PC-9 (cell line): ENCODE results near the gene TP53I13. TPM values are rescaled to one million over a fixed set of nuclear protein-coding genes. Genes with fewer than 3 reads are reported as not detected.

Experiments
- BruUV-seq: library from RNA; stranded (reverse); fragments of 400-500 nt; replicated peaks from 2 replicates; lab custom pipeline; 2021; lab: Mats Ljungman, UMichigan
- CTCF ChIA-PET: fragments of 300-600 bp; sonication (Branson Sonifier 250); formaldehyde crosslinking; loops from one replicate; lab custom pipeline; 2022; ENCODE audit warnings: antibody characterized with exemption; lab: Charles Lee
- POLR2A ChIA-PET: fragments of 300-600 bp; sonication (Branson Sonifier 250); formaldehyde crosslinking; loops from one replicate; lab custom pipeline; 2022; ENCODE audit warnings: antibody characterized with exemption; ENCODE audit not compliant: unreplicated experiment; lab: Charles Lee
- DNase-seq, 2 experiments: peaks; one replicate each; pipeline versions ENCODE4 v3.0.0 to v3.0.0-alpha.2; 2015 to 2022; ENCODE audit warnings: mixed read lengths in 1 of 2
- H2AFZ ChIP-seq: fragments of 200-600 bp; sonication (generic); 2 replicates; pipeline ENCODE4 v1.8.1; 2017; ENCODE audit warnings: antibody characterized with exemption
- H3F3A ChIP-seq: fragments of 200-600 bp; sonication (generic); 2 replicates; pipeline ENCODE4 v1.8.1; 2017; ENCODE audit warnings: antibody characterized with exemption, mild to moderate bottlenecking, low read depth; ENCODE audit not compliant: insufficient read depth
- H3K27ac ChIP-seq: fragments of 200-600 bp; sonication (generic); 2 replicates; pipeline ENCODE4 v1.6.1; 2016; ENCODE audit warnings: mixed run types
- H3K27me3 ChIP-seq: fragments of 200-600 bp; sonication (generic); 2 replicates; pipeline ENCODE4 v1.6.1; 2016; ENCODE audit warnings: low read depth, mixed run types; ENCODE audit not compliant: insufficient read depth
- H3K36me3 ChIP-seq: fragments of 200-600 bp; sonication (generic); 2 replicates; pipeline ENCODE4 v1.6.1; 2016; ENCODE audit warnings: low read depth, mixed run types
- H3K4me1 ChIP-seq: fragments of 200-600 bp; sonication (generic); replicated peaks from 2 replicates; pipeline ENCODE4 v1.6.1; 2016; ENCODE audit warnings: mixed run types; ENCODE audit not compliant: insufficient read depth
- H3K4me2 ChIP-seq: fragments of 200-600 bp; sonication (generic); 2 replicates; pipeline ENCODE4 v1.6.1; 2017; ENCODE audit warnings: mixed run types
- H3K4me3 ChIP-seq: fragments of 200-600 bp; sonication (generic); 2 replicates; pipeline ENCODE4 v1.6.1; 2016; ENCODE audit warnings: mixed run types
- H3K79me2 ChIP-seq: fragments of 200-600 bp; sonication (generic); 2 replicates; pipeline ENCODE4 v1.6.1; 2017; ENCODE audit warnings: low read depth, mixed run types
- H3K9me2 ChIP-seq: fragments of 200-600 bp; sonication (generic); 2 replicates; pipeline ENCODE4 v1.8.1; 2017; ENCODE audit warnings: mild to moderate bottlenecking; ENCODE audit not compliant: insufficient read depth
- H3K9me3 ChIP-seq: fragments of 200-600 bp; sonication (generic); 2 replicates; pipeline ENCODE4 v1.8.1; 2016; ENCODE audit warnings: low read depth; ENCODE audit not compliant: insufficient read depth
- H4K20me1 ChIP-seq: fragments of 200-600 bp; sonication (generic); 2 replicates; pipeline ENCODE4 v1.8.1; 2017; ENCODE audit not compliant: insufficient read depth
- EZH2 ChIP-seq: fragments of 200-600 bp; sonication (generic); IDR thresholded peaks from 2 replicates; pipeline ENCODE4 v1.8.0; 2017; ENCODE audit warnings: antibody characterized with exemption, low read depth
- intact Hi-C: fragments of 100-400 bp; cut with micrococcal nuclease; formaldehyde crosslinking; loops from one replicate; pipeline ENCODE4 v1.10.0; 2022; ENCODE audit not compliant: unreplicated experiment
- total RNA-seq: library from RNA; stranded (reverse); gene quantifications from 2 replicates; pipeline ENCODE4 v1.2.3, GENCODE V29; 2021
- TF ChIP-seq, protein P1 (sequence below): fragments of 200-600 bp; sonication (generic); conservative IDR thresholded peaks from 2 replicates; pipeline ENCODE4 v1.6.1; 2017; ENCODE audit warnings: mixed run types, antibody characterized with exemption, mild to moderate bottlenecking, moderate library complexity

TP53I13 gene
- total RNA-seq, 1 experiment from 2014 or later: 46.9 TPM

DNA sequence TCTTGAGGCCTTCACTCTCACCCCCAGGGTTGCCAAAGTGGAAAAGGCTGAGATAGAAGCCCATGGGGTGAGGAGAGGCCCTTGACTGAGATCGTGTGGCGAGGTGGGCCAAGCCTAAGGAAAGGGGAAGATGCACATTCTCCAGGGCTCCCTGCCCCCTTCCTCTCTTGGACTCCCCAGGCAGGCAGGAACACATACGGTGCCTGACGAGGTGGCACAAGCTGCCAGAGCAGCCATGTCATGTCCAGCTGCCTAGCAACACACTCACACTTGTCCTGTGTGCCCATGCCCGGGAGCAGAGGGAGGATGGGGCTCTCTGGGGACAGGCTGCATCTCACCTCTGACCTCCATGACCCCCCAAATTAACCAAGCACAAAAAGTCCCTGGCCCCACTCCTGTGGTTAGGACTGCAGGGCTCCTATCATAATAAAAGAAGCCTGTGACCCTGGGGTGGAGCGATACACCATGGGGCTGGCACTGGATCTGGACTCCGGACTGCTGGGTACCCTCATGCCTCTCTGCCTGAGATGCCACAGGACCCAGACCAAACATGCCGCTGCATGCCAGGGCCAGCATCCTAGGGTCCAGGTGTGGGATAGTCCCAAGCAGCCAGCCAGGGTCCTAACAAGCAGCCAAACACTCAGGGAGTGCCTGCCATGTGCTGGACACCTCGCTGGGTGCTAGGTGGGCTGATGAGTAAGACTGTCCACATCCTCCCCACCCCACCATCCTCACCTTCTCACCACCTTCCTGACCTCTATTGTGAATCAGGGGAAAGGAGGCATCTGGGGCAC, 18.4 kb downstream of the TP53I13 start:
- ChIA-PET CTCF (no interaction called here), POLR2A (no interaction called here)
- Histone ChIP-seq H3K4me3 (no peak overlapping the region), H3K79me2 (peaks cover 48% of the 10 kb centered on the region), H3K27ac (no peak overlapping the region), H4K20me1 (peaks cover 14% of the 10 kb centered on the region), H2AFZ (no peak overlapping the region), H3K9me3 (no peaks in the 10 kb centered on the region), H3F3A (peaks cover 20% of the 10 kb centered on the region; the same call in 1 of the 2 replicates), H3K27me3 (no peaks in the 10 kb centered on the region), H3K9me2 (no peaks in the 10 kb centered on the region), H3K4me2 (peak overlapping the region; percentile 86), H3K36me3 (no peaks in the 10 kb centered on the region), H3K4me1 (peaks cover 24% of the 10 kb centered on the region)
- TF ChIP-seq EZH2: no peak
- TF ChIP-seq, protein P1, sequence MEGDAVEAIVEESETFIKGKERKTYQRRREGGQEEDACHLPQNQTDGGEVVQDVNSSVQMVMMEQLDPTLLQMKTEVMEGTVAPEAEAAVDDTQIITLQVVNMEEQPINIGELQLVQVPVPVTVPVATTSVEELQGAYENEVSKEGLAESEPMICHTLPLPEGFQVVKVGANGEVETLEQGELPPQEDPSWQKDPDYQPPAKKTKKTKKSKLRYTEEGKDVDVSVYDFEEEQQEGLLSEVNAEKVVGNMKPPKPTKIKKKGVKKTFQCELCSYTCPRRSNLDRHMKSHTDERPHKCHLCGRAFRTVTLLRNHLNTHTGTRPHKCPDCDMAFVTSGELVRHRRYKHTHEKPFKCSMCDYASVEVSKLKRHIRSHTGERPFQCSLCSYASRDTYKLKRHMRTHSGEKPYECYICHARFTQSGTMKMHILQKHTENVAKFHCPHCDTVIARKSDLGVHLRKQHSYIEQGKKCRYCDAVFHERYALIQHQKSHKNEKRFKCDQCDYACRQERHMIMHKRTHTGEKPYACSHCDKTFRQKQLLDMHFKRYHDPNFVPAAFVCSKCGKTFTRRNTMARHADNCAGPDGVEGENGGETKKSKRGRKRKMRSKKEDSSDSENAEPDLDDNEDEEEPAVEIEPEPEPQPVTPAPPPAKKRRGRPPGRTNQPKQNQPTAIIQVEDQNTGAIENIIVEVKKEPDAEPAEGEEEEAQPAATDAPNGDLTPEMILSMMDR: no peak
- BruUV-seq: no TSS peak
- intact Hi-C loops: no loop called here
- peak in 1 of 2 experiments; percentile 28 for DNase-seq

GRCh38 chr17:29587591-29587990, 19.1 kb downstream of the TP53I13 start:
- no peak overlapping the region for H3K27ac ChIP-seq
- H3K9me3 ChIP-seq: no peaks in the 10 kb centered on the region

DNA sequence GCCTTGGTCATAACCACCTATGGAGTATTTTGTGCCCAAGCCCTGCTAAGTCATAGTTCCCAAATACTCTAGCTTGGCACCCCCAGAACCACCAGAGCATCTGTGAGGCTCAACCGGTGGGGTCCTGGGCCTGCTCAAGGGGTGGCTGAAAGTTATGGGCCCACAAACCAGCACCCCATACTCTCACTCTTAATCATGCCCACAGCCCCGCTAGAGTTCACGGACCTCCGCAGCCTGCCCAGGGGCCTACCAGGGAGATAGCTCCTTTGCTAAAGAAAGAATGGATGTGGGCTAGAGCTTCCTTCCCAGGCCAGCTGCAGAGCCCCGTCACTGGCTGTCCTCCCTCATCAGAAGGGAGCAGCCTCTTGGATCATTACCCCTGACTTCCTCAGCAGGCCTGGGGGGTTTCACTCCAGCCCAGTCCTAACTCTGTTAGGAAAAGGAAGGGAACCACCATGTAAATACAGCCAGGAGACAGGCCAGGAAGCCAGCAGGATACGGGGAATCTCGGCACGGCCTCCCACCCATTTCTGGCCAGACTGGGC, 19.6 kb downstream of the TP53I13 start:
- Histone ChIP-seq H3K36me3 (no peaks in the 10 kb centered on the region), H3K4me3 (peak overlapping the region; percentile 93), H3F3A (peaks cover 30% of the 10 kb centered on the region), H3K79me2 (peaks cover 48% of the 10 kb centered on the region), H3K27me3 (no peaks in the 10 kb centered on the region), H4K20me1 (peaks cover 11% of the 10 kb centered on the region), H3K4me1 (peaks cover 33% of the 10 kb centered on the region), H3K27ac (no peak overlapping the region), H3K9me3 (no peaks in the 10 kb centered on the region), H3K4me2 (peak overlapping the region; percentile 86), H2AFZ (no peak overlapping the region), H3K9me2 (no peaks in the 10 kb centered on the region)
- CTCF ChIA-PET: interaction anchor here (1.4 kb wide), 1 partner anchor 51 kb away, joined by 3 read pairs; no protein-coding TSS in a partner anchor
- no peak for DNase-seq
- intact Hi-C loops: loop anchor here (2.0 kb wide), 1 partner anchor 35 kb away; the partner anchor contains the start of gene CORO6
- POLR2A ChIA-PET: interaction anchor here (0.5 kb wide), 1 partner anchor 291 kb away, joined by 5 read pairs; no protein-coding TSS in a partner anchor
- no TSS peak for BruUV-seq
- TF ChIP-seq, protein P1: no peak
- TF ChIP-seq EZH2: no peak

More at GRCh38 chr17:29587591-29587990, 19.1 kb downstream of the TP53I13 start:
- no peak for DNase-seq
- TF ChIP-seq, protein P1: no peak
- no peak for TF ChIP-seq EZH2
- Histone ChIP-seq H3K79me2 (peaks cover 48% of the 10 kb centered on the region), H3K4me3 (peak overlapping the region; percentile 93; the same call in 1 of the 2 replicates), H3K4me1 (peaks cover 31% of the 10 kb centered on the region), H3K27me3 (no peaks in the 10 kb centered on the region), H3K4me2 (peak overlapping the region; percentile 86), H3K9me2 (no peaks in the 10 kb centered on the region), H2AFZ (no peak overlapping the region), H3F3A (peaks cover 27% of the 10 kb centered on the region), H4K20me1 (peaks cover 11% of the 10 kb centered on the region), H3K36me3 (no peaks in the 10 kb centered on the region)
- ChIA-PET POLR2A (no interaction called here), CTCF (interaction anchor here (1.4 kb wide), 1 partner anchor 52 kb away, joined by 3 read pairs; no protein-coding TSS in a partner anchor)
- TSS peak; percentile 21 for BruUV-seq
- intact Hi-C loops: no loop called here
